SK-N-SH (cell line): ENCODE data around the gene OR13C9. TPM values are rescaled to one million over a fixed set of nuclear protein-coding genes. Genes with fewer than 3 reads are reported as not detected.

Source experiments
- CTCF ChIA-PET: fragments of 300-600, 350-600 bp; formaldehyde crosslinking; extraction: SDS; loops from one replicate; lab custom pipeline; 2021; lab: Yijun Ruan, JAX
- POLR2A ChIA-PET: fragments of 350-600 bp; sonication (Branson Sonifier 250); formaldehyde crosslinking; extraction: SDS; loops from one replicate; lab custom pipeline; 2020; ENCODE audit warnings: antibody characterized with exemption, inconsistent platforms; lab: Yijun Ruan, JAX
- DNase-seq: peaks from one replicate; pipeline ENCODE4 v3.0.0; 2012
- H2AFZ ChIP-seq: fragments of 200-600 bp; sonication (generic); 2 replicates; pipeline ENCODE4 v1.8.1; 2016; ENCODE audit warnings: antibody characterized with exemption, mild to moderate bottlenecking, low read depth
- H3F3A ChIP-seq: fragments of 200-600 bp; sonication (generic); replicated peaks from 2 replicates; pipeline ENCODE3; 2016; ENCODE audit warnings: antibody characterized with exemption, mild to moderate bottlenecking; ENCODE audit not compliant: insufficient read depth
- H3K27ac ChIP-seq, 2 experiments: fragments of 200-500 bp in 1 of 2; fragments of 200-600 bp in 1 of 2; sonication (Bioruptor generic) in 1 of 2; sonication (generic), shearing (Covaris generic) in 1 of 2; 2 replicates each; pipeline versions ENCODE4 v1.5.1 to v1.6.1; 2014 to 2016; ENCODE audit warnings: low read depth in 2 of 2, inconsistent platforms in 1 of 2, low read length in 1 of 2, mild to moderate bottlenecking in 1 of 2, mixed read lengths in 1 of 2
- H3K27me3 ChIP-seq: fragments of 200-600 bp; sonication (generic), shearing (Covaris generic); 2 replicates; pipeline ENCODE4 v1.6.1; 2016; ENCODE audit warnings: mixed run types; ENCODE audit not compliant: insufficient read depth
- H3K36me3 ChIP-seq, 2 experiments: fragments of 200-500 bp in 1 of 2; fragments of 200-600 bp in 1 of 2; sonication (Bioruptor generic) in 1 of 2; sonication (generic) in 1 of 2; replicated peaks in 1 of 2; 2 replicates each; pipeline versions ENCODE3 to v1.5.1; 2014 to 2016; ENCODE audit warnings: low read length in 1 of 2, mild to moderate bottlenecking in 1 of 2; ENCODE audit not compliant: insufficient read depth in 2 of 2, control insufficient read depth in 1 of 2
- H3K4me1 ChIP-seq, 2 experiments: fragments of 200-500 bp in 1 of 2; fragments of 200-600 bp in 1 of 2; sonication (Bioruptor generic) in 1 of 2; sonication (generic), shearing (Covaris generic) in 1 of 2; 2 replicates each; pipeline versions ENCODE4 v1.5.1 to v1.6.1; 2014 to 2016; ENCODE audit warnings: low read depth in 1 of 2, low read length in 1 of 2, mixed run types in 1 of 2; ENCODE audit not compliant: insufficient read depth in 2 of 2, control insufficient read depth in 1 of 2
- H3K4me2 ChIP-seq: fragments of 200-600 bp; sonication (generic), shearing (Covaris generic); 2 replicates; pipeline ENCODE4 v1.6.1; 2017; ENCODE audit warnings: mixed run types
- H3K4me3 ChIP-seq, 2 experiments: fragments of 200-500 bp in 1 of 2; fragments of 200-600 bp in 1 of 2; sonication (Bioruptor generic) in 1 of 2; sonication (generic), shearing (Covaris generic) in 1 of 2; 2 replicates each; pipeline versions ENCODE4 v1.5.1 to v1.8.1; 2014 to 2016; ENCODE audit warnings: low read depth in 2 of 2, inconsistent platforms in 1 of 2, low read length in 1 of 2, mild to moderate bottlenecking in 1 of 2, mixed read lengths in 1 of 2, moderate library complexity in 1 of 2
- H3K79me2 ChIP-seq: fragments of 200-600 bp; sonication (generic); 2 replicates; pipeline ENCODE4 v1.8.1; 2017; ENCODE audit warnings: mild to moderate bottlenecking; ENCODE audit not compliant: insufficient read depth
- H3K9ac ChIP-seq: fragments of 200-600 bp; sonication (generic); 2 replicates; pipeline ENCODE4 v1.6.1; 2017; ENCODE audit warnings: mixed run types
- H3K9me2 ChIP-seq: fragments of 200-600 bp; sonication (generic); 2 replicates; pipeline ENCODE4 v1.6.1; 2017; ENCODE audit warnings: mixed run types
- H3K9me3 ChIP-seq: fragments of 200-600 bp; sonication (generic); 2 replicates; pipeline ENCODE4 v1.6.1; 2017; ENCODE audit warnings: mixed run types, mild to moderate bottlenecking, moderate library complexity
- H4K20me1 ChIP-seq: fragments of 200-600 bp; sonication (generic); 2 replicates; pipeline ENCODE4 v1.6.1; 2017; ENCODE audit warnings: mild to moderate bottlenecking, mixed run types; ENCODE audit not compliant: insufficient read depth
- CHD2 ChIP-seq: fragments of 150-350 bp; IDR thresholded peaks from 2 replicates; pipeline ENCODE4 v1.6.1; 2018; ENCODE audit warnings: low read length; ENCODE audit not compliant: partially characterized antibody
- ELF1 ChIP-seq: IDR thresholded peaks from 2 replicates; pipeline ENCODE4 v1.4.0; 2012
- EZH2phosphoT487 ChIP-seq: fragments of 200-600 bp; sonication (generic); IDR thresholded peaks from 2 replicates; pipeline ENCODE4 v1.6.1; 2017; ENCODE audit warnings: low read depth, mixed run types, mild to moderate bottlenecking, antibody characterized with exemption, moderate library complexity, borderline replicate concordance
- FOXM1 ChIP-seq: IDR thresholded peaks from 2 replicates; pipeline ENCODE4 v1.4.0; 2012; ENCODE audit warnings: low read depth, mild to moderate bottlenecking
- JUND ChIP-seq: IDR thresholded peaks from 2 replicates; pipeline ENCODE4 v1.4.0; 2012
- MAX ChIP-seq: IDR thresholded peaks from 2 replicates; pipeline ENCODE4 v1.4.0; 2012; ENCODE audit warnings: low read depth
- NFIC ChIP-seq: IDR thresholded peaks from 2 replicates; pipeline ENCODE4 v1.4.0; 2012; ENCODE audit warnings: borderline replicate concordance
- PBX3 ChIP-seq: IDR thresholded peaks from 2 replicates; pipeline ENCODE4; 2012
- RAD21 ChIP-seq: IDR thresholded peaks from 2 replicates; pipeline ENCODE4 v1.6.1; 2012; ENCODE audit warnings: mild to moderate bottlenecking, low read length
- RCOR1 ChIP-seq: fragments of 150-350 bp; IDR thresholded peaks from 2 replicates; pipeline ENCODE4 v1.6.1; 2017; ENCODE audit warnings: antibody characterized with exemption, low read length
- RFX5 ChIP-seq: IDR thresholded peaks from 2 replicates; pipeline ENCODE4 v1.6.1; 2012; ENCODE audit warnings: mild to moderate bottlenecking, improper control_type of control experiment, low read length
- RXRA ChIP-seq: IDR thresholded peaks from 2 replicates; pipeline ENCODE4 v1.4.0; 2012; ENCODE audit warnings: low read depth, mild to moderate bottlenecking, borderline replicate concordance
- SIN3A ChIP-seq: IDR thresholded peaks from 2 replicates; pipeline ENCODE4 v1.6.1; 2012; ENCODE audit warnings: low read depth, mild to moderate bottlenecking, low read length, moderate library complexity, borderline replicate concordance
- SMC3 ChIP-seq: IDR thresholded peaks from 2 replicates; pipeline ENCODE4 v1.6.1; 2012; ENCODE audit warnings: low read depth, low read length, improper control_type of control experiment
- TAF1 ChIP-seq: IDR thresholded peaks from 2 replicates; pipeline ENCODE4 v1.6.1; 2012; ENCODE audit warnings: low read depth, mild to moderate bottlenecking, low read length, moderate library complexity, borderline replicate concordance
- TCF12 ChIP-seq: IDR thresholded peaks from 2 replicates; pipeline ENCODE4 v1.4.0; 2012
- TEAD4 ChIP-seq: IDR thresholded peaks from 2 replicates; pipeline ENCODE4 v1.4.0; 2012; ENCODE audit warnings: mild to moderate bottlenecking, borderline replicate concordance; ENCODE audit not compliant: insufficient read depth
- YY1 ChIP-seq: IDR thresholded peaks from 2 replicates; pipeline ENCODE4 v1.4.0; 2012; ENCODE audit warnings: low read depth, mild to moderate bottlenecking
- WGBS: methylation state at CpG from one replicate; pipeline ENCODE4 v1.1.6; 2017; ENCODE audit warnings: low lambda C conversion rate; 5-methylcytosine and 5-hydroxymethylcytosine counted together
- polyA plus RNA-seq, 3 experiments: library from polyadenylated mRNA; depleted of rRNA; stranded (reverse); fragments of >200 nt; gene quantifications; 2 replicates each; pipeline ENCODE4 v1.2.3, GENCODE V29; 2012
- TF ChIP-seq, protein P1 (sequence below): IDR thresholded peaks from 2 replicates; pipeline ENCODE4 v1.4.0; 2012; ENCODE audit warnings: low read depth, borderline replicate concordance
- TF ChIP-seq, protein P2 (sequence below): fragments of 150-350 bp; IDR thresholded peaks from 2 replicates; pipeline ENCODE4 v1.6.1; 2016; ENCODE audit warnings: mild to moderate bottlenecking, low read depth, low read length

OR13C9 gene
- polyA plus RNA-seq, 1 of the 3 experiments (the other 2 are of a cell fraction), result not detected

GRCh38 chr9:104617418-104617817, 586 bp downstream of the OR13C9 start:
- TF ChIP-seq JUND (no peak), SIN3A (no peak), ELF1 (no peak), RXRA (no peak), SMC3 (no peak), YY1 (no peak), TEAD4 (no peak), PBX3 (no peak), RCOR1 (no peak), TCF12 (no peak), RFX5 (no peak), RAD21 (no peak)
- TF ChIP-seq, protein P1, sequence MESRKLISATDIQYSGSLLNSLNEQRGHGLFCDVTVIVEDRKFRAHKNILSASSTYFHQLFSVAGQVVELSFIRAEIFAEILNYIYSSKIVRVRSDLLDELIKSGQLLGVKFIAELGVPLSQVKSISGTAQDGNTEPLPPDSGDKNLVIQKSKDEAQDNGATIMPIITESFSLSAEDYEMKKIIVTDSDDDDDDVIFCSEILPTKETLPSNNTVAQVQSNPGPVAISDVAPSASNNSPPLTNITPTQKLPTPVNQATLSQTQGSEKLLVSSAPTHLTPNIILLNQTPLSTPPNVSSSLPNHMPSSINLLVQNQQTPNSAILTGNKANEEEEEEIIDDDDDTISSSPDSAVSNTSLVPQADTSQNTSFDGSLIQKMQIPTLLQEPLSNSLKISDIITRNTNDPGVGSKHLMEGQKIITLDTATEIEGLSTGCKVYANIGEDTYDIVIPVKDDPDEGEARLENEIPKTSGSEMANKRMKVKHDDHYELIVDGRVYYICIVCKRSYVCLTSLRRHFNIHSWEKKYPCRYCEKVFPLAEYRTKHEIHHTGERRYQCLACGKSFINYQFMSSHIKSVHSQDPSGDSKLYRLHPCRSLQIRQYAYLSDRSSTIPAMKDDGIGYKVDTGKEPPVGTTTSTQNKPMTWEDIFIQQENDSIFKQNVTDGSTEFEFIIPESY, result no peak
- TF ChIP-seq, protein P2, sequence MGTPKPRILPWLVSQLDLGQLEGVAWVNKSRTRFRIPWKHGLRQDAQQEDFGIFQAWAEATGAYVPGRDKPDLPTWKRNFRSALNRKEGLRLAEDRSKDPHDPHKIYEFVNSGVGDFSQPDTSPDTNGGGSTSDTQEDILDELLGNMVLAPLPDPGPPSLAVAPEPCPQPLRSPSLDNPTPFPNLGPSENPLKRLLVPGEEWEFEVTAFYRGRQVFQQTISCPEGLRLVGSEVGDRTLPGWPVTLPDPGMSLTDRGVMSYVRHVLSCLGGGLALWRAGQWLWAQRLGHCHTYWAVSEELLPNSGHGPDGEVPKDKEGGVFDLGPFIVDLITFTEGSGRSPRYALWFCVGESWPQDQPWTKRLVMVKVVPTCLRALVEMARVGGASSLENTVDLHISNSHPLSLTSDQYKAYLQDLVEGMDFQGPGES, result no peak
- no peaks in the 10 kb centered on the region for H3K27me3 ChIP-seq
- H3K4me3 ChIP-seq, result no peak overlapping the region
- H3K4me2 ChIP-seq, result no peak overlapping the region
- no peak for DNase-seq
- no peaks in the 10 kb centered on the region for H3K79me2 ChIP-seq
- no peak overlapping the region for H3K9ac ChIP-seq
- no peak overlapping the region for H3K27ac ChIP-seq
- H3K9me2 ChIP-seq, result no peaks in the 10 kb centered on the region
- ChIA-PET CTCF (no interaction called here), POLR2A (no interaction called here)
- H4K20me1 ChIP-seq, result no peaks in the 10 kb centered on the region
- H3K36me3 ChIP-seq, result no peaks in the 10 kb centered on the region
- no peaks in the 10 kb centered on the region for H3K4me1 ChIP-seq
- no peaks in the 10 kb centered on the region for H3K9me3 ChIP-seq
- H2AFZ ChIP-seq, result no peak overlapping the region
- H3F3A ChIP-seq, result no peaks in the 10 kb centered on the region

DNA sequence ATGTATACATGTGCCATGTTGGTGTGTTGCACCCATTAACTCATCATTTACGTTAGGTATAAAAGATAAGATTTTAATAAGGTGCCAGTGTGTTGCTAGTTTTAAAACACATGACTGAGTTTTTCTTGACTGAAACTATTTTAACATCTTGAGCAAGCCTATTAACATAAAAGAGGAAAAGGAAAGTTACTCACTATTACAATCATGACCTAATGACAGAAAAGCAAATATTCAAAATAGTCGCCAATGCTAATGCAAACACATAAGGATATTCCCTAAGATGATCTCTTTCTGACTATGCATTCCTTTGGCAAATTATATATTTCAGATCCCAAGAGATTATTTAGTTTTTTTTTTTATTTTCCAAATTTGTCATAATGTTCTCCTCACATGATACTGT, 6.8 kb downstream of the OR13C9 start:
- H2AFZ ChIP-seq, result no peak overlapping the region; the same call in 1 of the 2 replicates
- TF ChIP-seq FOXM1 (no peak), YY1 (no peak), MAX (no peak), CHD2 (no peak), TAF1 (no peak), NFIC (no peak), EZH2phosphoT487 (no peak)
- TF ChIP-seq, protein P1, result no peak
- 34% methylated on average over 2 of the region's 2 CpGs for WGBS
- POLR2A ChIA-PET, result no interaction called here
- no peaks in the 10 kb centered on the region for H3K9me3 ChIP-seq
- no peak overlapping the region for H3K4me3 ChIP-seq
- no peaks in the 10 kb centered on the region for H3K36me3 ChIP-seq
- no peak overlapping the region for H3K9ac ChIP-seq
- no peaks in the 10 kb centered on the region for H3K4me1 ChIP-seq
- no peaks in the 10 kb centered on the region for H3K27me3 ChIP-seq
- H3K27ac ChIP-seq, result no peak overlapping the region
- H3K4me2 ChIP-seq, result no peak overlapping the region
- no peak for DNase-seq
- no peaks in the 10 kb centered on the region for H3K9me2 ChIP-seq
- no peaks in the 10 kb centered on the region for H3K79me2 ChIP-seq
- H3F3A ChIP-seq, result no peaks in the 10 kb centered on the region
- CTCF ChIA-PET, result no interaction called here
- no peaks in the 10 kb centered on the region for H4K20me1 ChIP-seq
